Osteocyte (in vitro differentiated cells): ENCODE data around the gene MGLL. TPM values are rescaled to one million over a fixed set of nuclear protein-coding genes. Genes with fewer than 3 reads are reported as not detected.

ENCODE experiments used
- DNase-seq: peaks from one replicate; pipeline ENCODE4 v3.0.0; 2021; ENCODE audit warnings: mixed read lengths; ENCODE audit not compliant: unreplicated experiment; ENCODE audit errors: extremely low spot score
- H3K27ac Mint-ChIP-seq: one replicate; pipeline ENCODE4 v1.8.0; 2021; ENCODE audit warnings: mild to moderate bottlenecking, mixed read lengths; ENCODE audit not compliant: unreplicated experiment
- H3K27me3 Mint-ChIP-seq: one replicate; pipeline ENCODE4 v1.8.0; 2021; ENCODE audit warnings: mixed read lengths; ENCODE audit not compliant: unreplicated experiment
- H3K36me3 Mint-ChIP-seq: one replicate; pipeline ENCODE4 v1.8.0; 2021; ENCODE audit warnings: mixed read lengths; ENCODE audit not compliant: unreplicated experiment
- H3K4me1 Mint-ChIP-seq: one replicate; pipeline ENCODE4 v1.8.0; 2021; ENCODE audit warnings: mixed read lengths; ENCODE audit not compliant: unreplicated experiment
- H3K4me3 Mint-ChIP-seq: one replicate; pipeline ENCODE4 v1.8.0; 2021; ENCODE audit warnings: mild to moderate bottlenecking, moderate library complexity, mixed read lengths; ENCODE audit not compliant: unreplicated experiment
- H3K9me3 Mint-ChIP-seq: one replicate; pipeline ENCODE4 v1.8.0; 2021; ENCODE audit warnings: mixed read lengths; ENCODE audit not compliant: unreplicated experiment
- CTCF ChIP-seq: fragments of 200-600 bp; sonication (generic); IDR thresholded peaks from 2 replicates; pipeline ENCODE4 v1.5.0; 2021; ENCODE audit warnings: antibody characterized with exemption, mild to moderate bottlenecking, moderate library complexity
- total RNA-seq: library from RNA; stranded (reverse); gene quantifications from 2 replicates; pipeline ENCODE4 v1.2.1, GENCODE V29; 2021

MGLL gene
- total RNA-seq, 1 donor from 2014 or later, result 112 TPM

DNA sequence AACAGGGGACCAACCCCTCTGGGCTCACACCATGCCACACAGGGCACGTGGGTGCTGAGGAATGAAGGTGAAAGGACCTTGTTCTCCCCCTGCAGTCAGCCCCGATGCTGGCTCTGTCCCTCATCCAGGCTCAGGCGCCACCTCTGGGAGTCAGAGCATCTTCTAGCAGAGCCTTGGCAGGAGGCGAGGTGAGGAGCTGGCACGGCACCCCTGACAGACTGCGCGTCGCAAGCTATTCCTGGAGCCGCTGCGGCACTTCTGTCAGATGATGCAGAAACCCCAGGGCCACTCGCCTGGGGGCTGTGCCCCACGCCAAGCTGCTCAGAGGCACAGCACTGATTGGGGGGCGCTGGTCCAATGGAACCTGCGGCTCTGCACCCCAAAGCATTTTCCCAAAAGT, 62.0 kb downstream of the MGLL start:
- no peaks in the 10 kb centered on the region for H3K27me3 Mint-ChIP-seq
- DNase-seq, result no peak
- H3K27ac Mint-ChIP-seq, result no peak overlapping the region
- no peak overlapping the region for H3K4me3 Mint-ChIP-seq
- peaks cover 14% of the 10 kb centered on the region for H3K36me3 Mint-ChIP-seq
- H3K9me3 Mint-ChIP-seq, result no peaks in the 10 kb centered on the region
- H3K4me1 Mint-ChIP-seq, result peaks cover 47% of the 10 kb centered on the region
- TF ChIP-seq CTCF, result no peak

GRCh38 chr3:127759826-127760225, 62.5 kb downstream of the MGLL start:
- H3K36me3 Mint-ChIP-seq, result peaks cover 16% of the 10 kb centered on the region
- TF ChIP-seq CTCF, result no peak
- H3K9me3 Mint-ChIP-seq, result no peaks in the 10 kb centered on the region
- DNase-seq, result no peak
- no peaks in the 10 kb centered on the region for H3K27me3 Mint-ChIP-seq
- H3K4me1 Mint-ChIP-seq, result peaks cover 42% of the 10 kb centered on the region
- peak overlapping the region; percentile 70 for H3K27ac Mint-ChIP-seq
- H3K4me3 Mint-ChIP-seq, result no peak overlapping the region

GRCh38 chr3:127758013-127758412, 64.3 kb downstream of the MGLL start:
- Mint-ChIP-seq H3K4me1 (peaks cover 28% of the 10 kb centered on the region), H3K36me3 (peaks cover 21% of the 10 kb centered on the region), H3K27ac (peak overlapping the region; percentile 23), H3K27me3 (no peaks in the 10 kb centered on the region), H3K4me3 (no peak overlapping the region), H3K9me3 (no peaks in the 10 kb centered on the region)
- DNase-seq, result no peak
- TF ChIP-seq CTCF, result no peak

GRCh38 chr3:127755305-127755681, 67.0 kb downstream of the MGLL start:
- H3K4me3 Mint-ChIP-seq, result no peak overlapping the region

More at GRCh38 chr3:127755305-127755681, 67.0 kb downstream of the MGLL start:
- no peaks in the 10 kb centered on the region for H3K27me3 Mint-ChIP-seq
- H3K9me3 Mint-ChIP-seq, result no peaks in the 10 kb centered on the region
- no peak overlapping the region for H3K27ac Mint-ChIP-seq
- no peak for TF ChIP-seq CTCF
- H3K4me1 Mint-ChIP-seq, result peaks cover 28% of the 10 kb centered on the region
- peaks cover 23% of the 10 kb centered on the region for H3K36me3 Mint-ChIP-seq
- DNase-seq, result no peak
